Right lung (tissue), 5 donors: ENCODE data around the gene IRF7. TPM values are rescaled to one million over a fixed set of nuclear protein-coding genes. Genes with fewer than 3 reads are reported as not detected.

ENCODE experiments used
- DNase-seq, 2 donors: peaks; one replicate each; pipeline ENCODE4 v3.0.0-alpha.2; 2013
- polyA plus RNA-seq, 5 donors: library from polyadenylated mRNA; unstranded; fragments of 120-200 nt; gene quantifications; one replicate each; pipeline versions ENCODE4 v1.2.1 to v1.2.3, GENCODE V29; 2013; ENCODE audit warnings: inconsistent platforms in 1 of 5, low replicate concordance in 1 of 5; ENCODE audit not compliant: insufficient read length in 5 of 5, insufficient read depth in 1 of 5

The IRF7 gene
- polyA plus RNA-seq, 5 donors: 6.9 to 19.1 (median 11.5) TPM

GRCh38 chr11:623349-623869, 7.7 kb upstream of the IRF7 start:
- no peak for DNase-seq

GRCh38 chr11:621838-622237, 6.1 kb upstream of the IRF7 start:
- no peak for DNase-seq

- no peak for DNase-seq
Measured at GRCh38 chr11:620935-621814, 5.4 kb upstream of the IRF7 start.

DNA sequence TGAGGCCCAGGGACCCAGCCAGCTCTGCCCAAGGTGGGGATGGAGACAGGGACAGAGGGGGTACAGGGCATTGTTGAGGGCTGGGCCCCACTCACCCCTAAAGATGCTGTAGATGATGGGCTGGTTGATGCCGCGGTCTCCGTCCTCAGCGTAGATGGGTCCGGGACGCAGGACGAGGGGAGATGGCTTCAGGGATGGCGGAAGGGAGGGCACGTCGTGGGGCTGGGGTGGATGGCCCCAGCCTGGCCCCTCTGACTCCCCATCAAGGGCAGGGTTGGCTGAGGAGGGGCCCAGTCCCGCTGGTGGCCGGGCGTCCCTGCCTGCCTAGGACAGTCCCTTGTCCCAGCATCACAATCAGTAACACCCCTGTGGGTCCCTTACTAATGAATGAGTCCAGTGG, 4.5 kb upstream of the IRF7 start:
- no peak for DNase-seq

DNA sequence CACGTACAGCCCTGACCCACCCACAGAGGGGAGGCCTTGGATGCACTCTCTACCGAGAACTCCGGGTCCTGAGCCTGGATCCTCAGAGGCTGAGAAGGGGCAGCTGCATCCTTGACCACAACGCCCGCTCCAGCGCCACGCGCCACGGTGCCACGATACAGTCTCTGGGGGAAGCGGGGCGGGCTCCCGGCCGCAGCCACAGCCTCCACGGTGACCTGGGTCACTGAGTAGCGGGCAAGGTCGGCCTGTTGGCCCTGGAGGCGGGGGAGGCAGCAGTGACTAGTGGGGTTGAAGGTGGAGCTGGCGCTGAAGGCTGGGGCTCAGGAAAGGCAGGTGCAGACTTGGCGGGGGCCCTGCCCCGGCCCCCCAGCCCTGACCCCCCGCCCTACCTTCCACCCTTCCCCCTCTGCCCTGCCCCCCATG, 3.9 kb upstream of the IRF7 start:
- no peak for DNase-seq

- no peak for DNase-seq
Measured at GRCh38 chr11:618856-619627, 3.3 kb upstream of the IRF7 start.

- no peak for DNase-seq
Measured at GRCh38 chr11:617912-618682, 2.3 kb upstream of the IRF7 start.

DNA sequence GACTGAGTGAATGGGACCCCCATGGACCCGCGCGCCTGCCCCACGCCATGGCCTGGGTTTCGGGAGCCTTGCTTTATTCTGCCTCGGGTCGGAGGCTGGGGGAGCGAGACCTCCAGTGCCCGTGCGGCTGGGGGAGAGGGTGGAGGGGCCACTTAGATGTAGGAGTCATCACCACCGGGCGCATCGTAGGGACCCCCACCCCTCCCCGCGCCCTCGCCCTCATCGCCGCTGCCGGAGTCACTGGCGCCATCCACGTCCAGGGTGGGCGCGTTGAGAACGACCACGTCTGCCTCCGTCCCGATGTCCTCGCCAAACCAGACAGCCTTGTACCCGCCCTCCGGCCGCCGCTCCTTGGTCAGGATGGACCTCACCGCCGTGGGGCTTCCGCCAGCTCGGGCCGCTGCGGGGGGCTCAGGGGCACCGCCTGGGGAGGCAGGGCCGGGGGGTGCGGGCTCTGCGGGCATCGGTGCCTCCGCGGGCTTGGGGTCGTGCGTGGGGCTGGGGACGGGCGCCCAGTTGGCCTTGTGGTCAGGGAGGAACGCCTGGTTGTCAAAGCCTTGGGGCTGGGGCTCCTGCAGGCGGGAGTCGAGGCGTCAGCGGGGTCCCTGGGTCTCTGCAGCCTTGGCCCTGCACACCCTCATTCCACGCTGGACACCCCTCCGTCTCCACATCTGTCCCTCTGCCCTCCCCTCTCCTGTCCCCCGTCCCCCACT, 1.6 kb upstream of the IRF7 start:
- no peak for DNase-seq

- DNase-seq: no peak
Measured at GRCh38 chr11:616320-617198, 809 bp upstream of the IRF7 start.

DNA sequence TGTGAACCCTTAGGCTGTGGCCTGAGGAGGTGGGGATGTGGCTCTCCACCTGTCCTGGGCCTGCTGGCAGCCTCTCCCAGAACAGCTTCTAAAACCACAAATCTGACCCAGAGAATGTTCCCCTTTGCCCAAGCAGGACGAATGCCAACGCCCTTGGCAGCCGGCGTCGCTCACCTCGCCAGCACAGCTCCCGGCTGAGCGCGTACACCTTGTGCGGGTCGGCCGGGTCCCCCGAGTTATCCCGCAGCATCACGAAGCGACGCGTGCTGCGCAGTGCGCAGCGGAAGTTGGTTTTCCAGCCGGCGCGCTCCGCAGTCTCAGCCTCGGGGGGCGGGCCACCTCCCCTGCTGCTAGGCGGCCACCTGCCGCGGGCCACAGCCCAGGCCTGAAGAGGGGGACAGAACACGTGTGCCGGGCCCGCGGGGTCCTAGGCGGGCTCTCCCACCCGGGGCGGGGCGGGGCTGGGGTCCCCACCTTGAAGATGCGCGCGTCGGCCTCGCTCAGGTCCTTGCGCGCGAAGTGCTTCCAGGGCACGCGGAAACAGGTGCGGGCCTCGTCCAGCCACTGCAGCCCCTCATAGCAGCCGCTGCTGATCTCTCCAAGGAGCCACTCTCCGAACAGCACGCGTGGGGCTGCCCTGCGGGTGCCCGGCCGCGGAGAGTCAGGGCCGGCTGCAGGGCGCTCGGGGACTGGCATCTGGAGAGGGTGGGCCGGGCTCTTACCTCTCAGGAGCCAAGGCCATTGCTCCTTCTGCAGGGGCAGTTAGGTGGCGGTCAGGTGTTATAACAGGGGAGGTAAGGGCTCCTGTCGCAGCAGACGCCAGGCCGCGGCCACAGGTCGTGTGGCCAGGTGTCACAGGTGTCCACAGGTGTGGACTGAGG, 887 bp downstream of the IRF7 start:
- no peak for DNase-seq

DNA sequence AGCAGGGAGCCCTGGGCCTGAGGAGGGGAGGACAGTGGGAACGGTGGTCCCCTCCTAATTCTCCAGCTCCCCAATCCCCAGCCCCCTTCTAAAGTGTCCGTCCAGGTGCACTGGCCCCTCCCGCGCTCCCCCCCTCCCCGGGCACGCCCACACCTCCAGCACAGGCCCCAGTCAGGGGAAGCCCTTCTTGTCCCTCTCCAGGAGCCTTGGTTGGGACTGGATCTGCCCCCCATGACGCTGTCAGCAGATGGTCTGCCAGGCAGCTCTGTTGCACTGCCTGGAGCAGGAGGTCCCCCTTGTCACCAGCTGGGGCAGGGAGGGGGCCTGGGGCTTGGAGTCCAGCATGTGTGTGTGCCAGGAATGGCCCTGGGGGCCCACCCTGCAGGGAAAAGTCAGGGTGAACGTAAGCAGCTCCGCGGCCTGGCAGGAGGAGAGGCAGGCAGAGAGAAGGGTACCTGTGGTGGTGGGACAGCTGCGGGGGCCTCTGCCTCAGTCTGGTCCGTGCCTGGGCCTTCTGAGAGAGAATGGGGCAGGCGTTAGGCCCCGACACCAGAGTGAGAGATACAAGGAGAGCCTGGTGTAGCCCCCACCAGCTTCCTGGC, 1.6 kb downstream of the IRF7 start:
- DNase-seq: no peak

- no peak for DNase-seq
Measured at GRCh38 chr11:613369-613968, 2.3 kb downstream of the IRF7 start.

GRCh38 chr11:612961-613300, 2.8 kb downstream of the IRF7 start:
- DNase-seq: no peak

- no peak for DNase-seq
Measured at GRCh38 chr11:612201-612960, 3.4 kb downstream of the IRF7 start.

- no peak for DNase-seq
Measured at GRCh38 chr11:611001-611996, 4.5 kb downstream of the IRF7 start.

GRCh38 chr11:610146-610801, 5.5 kb downstream of the IRF7 start:
- DNase-seq: no peak
